Measurements from ENCODE around the gene COL20A1. TPM values are rescaled to one million over a fixed set of nuclear protein-coding genes. Genes with fewer than 3 reads are reported as not detected.

The COL20A1 gene
- total RNA-seq, 1 donor from 2014 or later: not detected

- DNase-seq (ENCODE audit: low spot score): no peak
Observed at GRCh38 chr20:63320041-63320511, 27.1 kb downstream of the COL20A1 start.

GRCh38 chr20:63320616-63321147 lies 27.7 kb downstream of the COL20A1 start:
- DNase-seq (ENCODE audit: low spot score): no peak

- no peak for DNase-seq (ENCODE audit: low spot score)
Observed at GRCh38 chr20:63321148-63321831, 28.3 kb downstream of the COL20A1 start.

GRCh38 chr20:63322146-63322932 lies 29.4 kb downstream of the COL20A1 start:
- no peak for DNase-seq (ENCODE audit: low spot score)

GRCh38 chr20:63322933-63323273 lies 29.9 kb downstream of the COL20A1 start:
- DNase-seq (ENCODE audit: low spot score): no peak

GRCh38 chr20:63323357-63323981 lies 30.5 kb downstream of the COL20A1 start:
- no peak for DNase-seq (ENCODE audit: low spot score)

- DNase-seq (ENCODE audit: low spot score): no peak
Observed at GRCh38 chr20:63325021-63325471, 32.1 kb downstream of the COL20A1 start.

- no peak for DNase-seq (ENCODE audit: low spot score)
Observed at GRCh38 chr20:63325554-63326313, 32.7 kb downstream of the COL20A1 start.

GRCh38 chr20:63326314-63327230 lies 33.6 kb downstream of the COL20A1 start:
- no peak for DNase-seq (ENCODE audit: low spot score)

- no peak for DNase-seq (ENCODE audit: low spot score)
Observed at GRCh38 chr20:63327231-63327745, 34.3 kb downstream of the COL20A1 start.

GRCh38 chr20:63328026-63328700 lies 35.2 kb downstream of the COL20A1 start:
- no peak for DNase-seq (ENCODE audit: low spot score)

- no peak for DNase-seq (ENCODE audit: low spot score)
Observed at GRCh38 chr20:63328718-63329275, 35.8 kb downstream of the COL20A1 start.

GRCh38 chr20:63329331-63330083 lies 36.5 kb downstream of the COL20A1 start:
- DNase-seq (ENCODE audit: low spot score): no peak

GRCh38 chr20:63330084-63330760 lies 37.2 kb downstream of the COL20A1 start:
- no peak for DNase-seq (ENCODE audit: low spot score)

GRCh38 chr20:63330940-63331339 lies 38.0 kb downstream of the COL20A1 start:
- DNase-seq (ENCODE audit: low spot score): no peak

- no peak for DNase-seq (ENCODE audit: low spot score)
Observed at GRCh38 chr20:63331741-63332400, 38.9 kb downstream of the COL20A1 start.

- DNase-seq (ENCODE audit: low spot score): no peak
Observed at GRCh38 chr20:63332488-63333240, 39.7 kb downstream of the COL20A1 start.

Measured in ureter (tissue), 1 donor.